ENCODE data around the gene DYRK1A. TPM values are rescaled to one million over a fixed set of nuclear protein-coding genes. Genes with fewer than 3 reads are reported as not detected.
A peak's percentile ranks its signal among the peaks of the same experiment; 100 is the strongest.

Gene DYRK1A
- total RNA-seq, 1 donor from 2014 or later: 108 TPM

- peaks cover 72% of the 10 kb centered on the region for H3K9me3 Mint-ChIP-seq
- H4K20me1 ChIP-seq (ENCODE audit: low read depth): peaks cover 100% of the 10 kb centered on the region
Observed at GRCh38 chr21:37391666-37392065, 25.1 kb downstream of the DYRK1A start.

GRCh38 chr21:37392441-37392840 is 25.9 kb downstream of the DYRK1A start:
- H3F3A ChIP-seq (ENCODE audit: low read depth): no peaks in the 10 kb centered on the region
- peaks cover 25% of the 10 kb centered on the region for H3K4me1 ChIP-seq
- Mint-ChIP-seq H3K4me3 (no peak overlapping the region), H3K9me3 (peaks cover 73% of the 10 kb centered on the region), H3K27ac (no peak overlapping the region), H3K27me3 (ENCODE audit: insufficient read depth, low read depth) (peaks cover 2% of the 10 kb centered on the region), H3K36me3 (peaks cover 64% of the 10 kb centered on the region), H3K4me1 (no peaks in the 10 kb centered on the region)
- DNase-seq (ENCODE audit: low spot score): no peak
- H3K9me3 ChIP-seq (ENCODE audit: low read depth): no peaks in the 10 kb centered on the region
- no peak overlapping the region for H3K4me2 ChIP-seq
- no peaks in the 10 kb centered on the region for H3K36me3 ChIP-seq
- TF ChIP-seq EZH2phosphoT487 (IDR thresholded peaks at IDR 0.05) (no peak), CTCF (IDR thresholded peaks at IDR 0.05) (no peak), EZH2 (IDR thresholded peaks at IDR 0.05) (no peak)
- H2AFZ ChIP-seq (replicated peaks): no peak overlapping the region
- H4K20me1 ChIP-seq (ENCODE audit: low read depth): peaks cover 100% of the 10 kb centered on the region
- H3K4me3 ChIP-seq: no peak overlapping the region
- peaks cover 100% of the 10 kb centered on the region for H3K79me2 ChIP-seq (ENCODE audit: low read depth)
- H3K27ac ChIP-seq: no peak overlapping the region
- H3K27me3 ChIP-seq: no peaks in the 10 kb centered on the region
- H3K9ac ChIP-seq: no peak overlapping the region

More at GRCh38 chr21:37391666-37392065, 25.1 kb downstream of the DYRK1A start:
- H3K79me2 ChIP-seq (ENCODE audit: low read depth): peaks cover 100% of the 10 kb centered on the region
- no peaks in the 10 kb centered on the region for H3F3A ChIP-seq (ENCODE audit: low read depth)
- peaks cover 66% of the 10 kb centered on the region for H3K36me3 Mint-ChIP-seq
- no peak overlapping the region for H3K4me2 ChIP-seq
- peaks cover 2% of the 10 kb centered on the region for H3K27me3 Mint-ChIP-seq (ENCODE audit: insufficient read depth, low read depth)
- H3K9ac ChIP-seq: no peak overlapping the region
- no peak overlapping the region for H3K27ac Mint-ChIP-seq
- H3K27me3 ChIP-seq: no peaks in the 10 kb centered on the region
- H3K4me1 ChIP-seq: peaks cover 18% of the 10 kb centered on the region
- H3K4me3 ChIP-seq: no peak overlapping the region
- no peaks in the 10 kb centered on the region for H3K4me1 Mint-ChIP-seq
- H3K9me3 ChIP-seq (ENCODE audit: low read depth): no peaks in the 10 kb centered on the region
- no peak overlapping the region for H2AFZ ChIP-seq (replicated peaks)
- no peaks in the 10 kb centered on the region for H3K36me3 ChIP-seq
- peak overlapping the region; percentile 4 for H3K27ac ChIP-seq
- TF ChIP-seq EZH2phosphoT487 (IDR thresholded peaks at IDR 0.05) (no peak), EZH2 (IDR thresholded peaks at IDR 0.05) (no peak), CTCF (IDR thresholded peaks at IDR 0.05) (no peak)
- no peak for DNase-seq (ENCODE audit: low spot score)
- H3K4me3 Mint-ChIP-seq: no peak overlapping the region

GRCh38 chr21:37393030-37393429 is 26.5 kb downstream of the DYRK1A start:
- H3K27ac ChIP-seq: no peak overlapping the region

More at GRCh38 chr21:37393030-37393429, 26.5 kb downstream of the DYRK1A start:
- Mint-ChIP-seq H3K4me1 (no peaks in the 10 kb centered on the region), H3K9me3 (peaks cover 67% of the 10 kb centered on the region), H3K4me3 (no peak overlapping the region), H3K27me3 (ENCODE audit: insufficient read depth, low read depth) (peaks cover 2% of the 10 kb centered on the region), H3K36me3 (peaks cover 58% of the 10 kb centered on the region), H3K27ac (no peak overlapping the region)
- Histone ChIP-seq H3K27me3 (no peaks in the 10 kb centered on the region), H3F3A (ENCODE audit: low read depth) (no peaks in the 10 kb centered on the region), H3K36me3 (no peaks in the 10 kb centered on the region), H2AFZ (replicated peaks) (no peak overlapping the region), H3K9me3 (ENCODE audit: low read depth) (no peaks in the 10 kb centered on the region), H3K4me2 (no peak overlapping the region), H4K20me1 (ENCODE audit: low read depth) (peaks cover 100% of the 10 kb centered on the region), H3K9ac (no peak overlapping the region), H3K4me3 (no peak overlapping the region), H3K79me2 (ENCODE audit: low read depth) (peaks cover 100% of the 10 kb centered on the region), H3K4me1 (peaks cover 29% of the 10 kb centered on the region)
- TF ChIP-seq EZH2 (IDR thresholded peaks at IDR 0.05) (no peak), EZH2phosphoT487 (IDR thresholded peaks at IDR 0.05) (no peak), CTCF (IDR thresholded peaks at IDR 0.05) (no peak)
- no peak for DNase-seq (ENCODE audit: low spot score)

All from neural progenitor cell (in vitro differentiated cells).